ENCODE measurements around the gene TMC2. TPM values are rescaled to one million over a fixed set of nuclear protein-coding genes. Genes with fewer than 3 reads are reported as not detected.

Gene TMC2
- total RNA-seq, 3 donors from 2014 or later: 0.15 to 0.96 (median 0.33) TPM

DNA sequence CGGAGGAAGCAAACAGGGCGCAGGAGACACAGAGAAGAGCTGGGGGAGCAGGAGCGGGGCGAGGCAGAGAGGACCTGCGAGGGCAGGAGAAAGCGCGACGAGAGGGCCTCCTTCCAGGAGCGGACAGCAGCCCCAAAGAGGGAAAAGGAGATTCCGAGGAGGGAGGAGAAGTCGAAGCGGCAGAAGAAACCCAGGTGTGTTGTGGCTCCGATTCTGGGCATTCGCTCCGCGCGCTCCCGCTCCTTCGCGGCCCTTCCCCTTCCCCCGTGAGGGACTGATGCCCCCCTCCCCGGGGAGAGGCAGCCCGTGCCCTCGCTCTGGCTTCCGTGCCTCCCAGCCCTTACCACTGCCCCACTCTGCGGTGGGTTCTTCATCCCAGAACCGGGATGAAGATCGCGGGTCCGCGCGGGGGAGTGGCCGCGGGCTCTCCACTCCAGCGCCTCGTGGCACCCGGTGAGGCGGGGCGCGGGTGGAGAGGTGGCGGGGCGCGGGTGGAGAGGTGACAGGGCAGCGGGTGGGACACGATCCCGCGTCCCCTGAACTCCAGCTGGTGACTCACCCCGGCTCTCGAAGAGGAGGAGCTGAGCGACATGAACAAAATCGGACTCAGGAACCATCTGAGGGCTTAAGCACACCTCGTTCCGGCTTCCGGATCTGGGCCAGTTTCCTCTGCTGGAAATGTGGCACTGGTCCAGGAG lies 22.4 kb downstream of the TMC2 start:
- TF ChIP-seq, protein P1, sequence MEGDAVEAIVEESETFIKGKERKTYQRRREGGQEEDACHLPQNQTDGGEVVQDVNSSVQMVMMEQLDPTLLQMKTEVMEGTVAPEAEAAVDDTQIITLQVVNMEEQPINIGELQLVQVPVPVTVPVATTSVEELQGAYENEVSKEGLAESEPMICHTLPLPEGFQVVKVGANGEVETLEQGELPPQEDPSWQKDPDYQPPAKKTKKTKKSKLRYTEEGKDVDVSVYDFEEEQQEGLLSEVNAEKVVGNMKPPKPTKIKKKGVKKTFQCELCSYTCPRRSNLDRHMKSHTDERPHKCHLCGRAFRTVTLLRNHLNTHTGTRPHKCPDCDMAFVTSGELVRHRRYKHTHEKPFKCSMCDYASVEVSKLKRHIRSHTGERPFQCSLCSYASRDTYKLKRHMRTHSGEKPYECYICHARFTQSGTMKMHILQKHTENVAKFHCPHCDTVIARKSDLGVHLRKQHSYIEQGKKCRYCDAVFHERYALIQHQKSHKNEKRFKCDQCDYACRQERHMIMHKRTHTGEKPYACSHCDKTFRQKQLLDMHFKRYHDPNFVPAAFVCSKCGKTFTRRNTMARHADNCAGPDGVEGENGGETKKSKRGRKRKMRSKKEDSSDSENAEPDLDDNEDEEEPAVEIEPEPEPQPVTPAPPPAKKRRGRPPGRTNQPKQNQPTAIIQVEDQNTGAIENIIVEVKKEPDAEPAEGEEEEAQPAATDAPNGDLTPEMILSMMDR (IDR thresholded peaks at IDR 0.05): no peak
- TF ChIP-seq POLR2AphosphoS5 (IDR thresholded peaks at IDR 0.05): no peak
- TF ChIP-seq POLR2A (IDR thresholded peaks at IDR 0.05): no peak
- H3K4me3 ChIP-seq: peak overlapping the region; percentile 25 to 64 (median 48)
- no peak for DNase-seq (ENCODE audit: low spot score in 2 of 2)
- intact Hi-C loops (cut with DNase I; ENCODE audit: low total_unique reads): no loop called here
- peaks cover 6 to 47% of the 10 kb centered on the region in 2 donors for H3K27me3 ChIP-seq
- H3K9me3 ChIP-seq: no peaks in the 10 kb centered on the region
- no peaks in the 10 kb centered on the region for H3K4me1 ChIP-seq
- no peak overlapping the region for H3K27ac ChIP-seq
- no peaks in the 10 kb centered on the region for H3K36me3 ChIP-seq

DNA sequence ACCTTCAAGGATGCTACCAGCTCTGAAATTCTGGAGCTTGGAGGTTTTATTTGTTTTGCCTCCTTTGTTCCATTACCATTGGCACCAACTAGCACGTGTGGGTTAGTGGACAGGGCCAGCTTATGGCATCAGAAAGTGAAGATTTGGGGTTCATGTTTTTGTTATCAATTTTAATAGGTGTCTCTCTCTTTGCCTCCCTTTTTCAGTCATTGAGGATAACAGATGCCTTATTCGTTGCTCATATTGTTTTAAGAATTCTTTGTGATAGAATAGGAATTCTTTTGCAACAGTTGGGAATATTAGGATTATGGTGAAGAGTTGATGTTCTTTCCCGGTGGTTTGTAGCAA lies 22.9 kb downstream of the TMC2 start:
- TF ChIP-seq POLR2AphosphoS5 (IDR thresholded peaks at IDR 0.05) (no peak), POLR2A (IDR thresholded peaks at IDR 0.05) (no peak)
- TF ChIP-seq, protein P1 (IDR thresholded peaks at IDR 0.05): no peak
- no peak overlapping the region for H3K27ac ChIP-seq
- no peak for DNase-seq (ENCODE audit: low spot score in 2 of 2)
- peaks cover 6 to 47% of the 10 kb centered on the region in 2 donors for H3K27me3 ChIP-seq
- no peaks in the 10 kb centered on the region for H3K4me1 ChIP-seq
- H3K9me3 ChIP-seq: no peaks in the 10 kb centered on the region
- no peaks in the 10 kb centered on the region for H3K36me3 ChIP-seq
- intact Hi-C loops (cut with DNase I; ENCODE audit: low total_unique reads): no loop called here
- peak overlapping the region; percentile 25 to 64 (median 48) for H3K4me3 ChIP-seq

DNA sequence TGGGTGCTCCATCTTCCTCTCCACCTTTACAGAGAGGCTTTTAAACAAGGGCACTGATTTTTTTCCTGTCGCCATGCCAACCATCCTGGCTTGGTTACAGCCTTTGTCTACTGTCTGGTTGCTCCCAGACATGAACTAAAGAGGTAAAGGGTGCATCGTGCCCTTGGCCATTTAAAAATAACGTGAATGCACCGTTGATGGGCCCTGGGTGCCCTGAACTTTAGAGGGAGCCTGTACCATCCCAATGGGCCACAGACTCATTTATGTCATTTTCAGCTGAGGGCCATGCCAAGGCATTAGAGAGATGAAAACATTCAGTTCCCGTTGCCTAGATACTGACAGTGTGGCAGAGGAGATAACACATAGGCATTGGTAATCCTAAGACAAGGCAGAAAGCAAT lies 23.3 kb downstream of the TMC2 start:
- no peak overlapping the region for H3K4me3 ChIP-seq
- no peak for DNase-seq (ENCODE audit: low spot score in 2 of 2)
- intact Hi-C loops (cut with DNase I; ENCODE audit: low total_unique reads): no loop called here
- no peak overlapping the region for H3K27ac ChIP-seq
- TF ChIP-seq POLR2A (IDR thresholded peaks at IDR 0.05) (no peak), POLR2AphosphoS5 (IDR thresholded peaks at IDR 0.05) (no peak)
- TF ChIP-seq, protein P1 (IDR thresholded peaks at IDR 0.05): no peak
- no peaks in the 10 kb centered on the region for H3K4me1 ChIP-seq
- peaks cover 6 to 49% of the 10 kb centered on the region in 2 donors for H3K27me3 ChIP-seq
- H3K36me3 ChIP-seq: no peaks in the 10 kb centered on the region
- H3K9me3 ChIP-seq: no peaks in the 10 kb centered on the region

DNA sequence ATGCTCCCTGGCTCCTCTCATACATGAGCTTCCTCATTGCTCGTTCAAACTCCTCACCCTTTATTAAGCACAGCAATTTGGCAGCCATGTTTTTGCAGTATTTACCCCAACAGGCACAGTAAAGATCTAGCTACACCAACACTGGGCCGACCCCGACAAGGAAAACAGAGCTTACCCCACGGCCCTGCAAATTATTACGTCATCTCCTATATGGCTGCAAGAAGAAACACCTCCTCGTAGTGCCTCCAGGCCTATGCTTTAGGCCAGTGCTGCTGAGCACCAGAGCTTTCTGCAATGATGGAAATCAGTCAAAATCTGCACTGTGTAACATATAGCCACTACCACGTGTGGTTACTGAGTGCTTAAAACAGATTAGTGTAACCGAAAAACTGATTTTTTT lies 26.7 kb downstream of the TMC2 start:
- peaks cover 6 to 46% of the 10 kb centered on the region in 2 donors for H3K27me3 ChIP-seq
- H3K9me3 ChIP-seq: no peaks in the 10 kb centered on the region
- DNase-seq (ENCODE audit: low spot score in 2 of 2): no peak
- H3K4me3 ChIP-seq: no peak overlapping the region
- no peak for TF ChIP-seq POLR2AphosphoS5 (IDR thresholded peaks at IDR 0.05)
- H3K4me1 ChIP-seq: no peaks in the 10 kb centered on the region
- no peaks in the 10 kb centered on the region for H3K36me3 ChIP-seq
- no peak overlapping the region for H3K27ac ChIP-seq
- intact Hi-C loops (cut with DNase I; ENCODE audit: low total_unique reads): no loop called here

DNA sequence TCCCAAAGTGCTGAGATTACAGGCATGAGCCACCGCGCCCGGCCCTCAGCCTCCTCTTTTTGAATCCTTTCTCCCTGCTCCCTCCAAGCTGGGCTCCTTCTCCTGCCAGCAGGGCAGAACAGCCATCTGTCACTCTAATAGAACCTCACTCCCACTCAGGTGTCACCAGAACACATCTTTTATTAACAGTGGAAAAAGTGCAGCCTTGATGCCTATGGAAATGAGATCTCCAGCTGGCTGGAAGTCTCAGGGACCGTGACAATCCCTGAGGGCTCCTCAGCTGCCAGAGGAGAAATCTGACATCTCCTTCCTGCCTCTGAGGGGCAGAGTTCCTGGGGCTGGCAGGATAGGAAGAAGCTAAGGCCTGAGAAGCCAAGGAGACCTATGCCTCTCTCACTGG lies 28.0 kb downstream of the TMC2 start:
- Histone ChIP-seq H3K27ac (no peak overlapping the region), H3K9me3 (no peaks in the 10 kb centered on the region), H3K4me1 (no peaks in the 10 kb centered on the region), H3K36me3 (no peaks in the 10 kb centered on the region), H3K27me3 (peaks cover 0 to 33% of the 10 kb centered on the region in 2 donors), H3K4me3 (no peak overlapping the region)
- intact Hi-C loops (cut with DNase I; ENCODE audit: low total_unique reads): no loop called here
- TF ChIP-seq, protein P1 (IDR thresholded peaks at IDR 0.05): no peak
- TF ChIP-seq POLR2AphosphoS5 (IDR thresholded peaks at IDR 0.05) (no peak), POLR2A (IDR thresholded peaks at IDR 0.05) (no peak)
- DNase-seq (ENCODE audit: low spot score in 2 of 2): no peak

Data from breast epithelium (tissue), 4 donors.